ENCODE measurements around the gene BSDC1.
A peak's percentile ranks its signal among the peaks of the same experiment; 100 is the strongest.
"Not testable (repeated sequence)": the region's sequence is repeated elsewhere in the genome, so short reads cannot be mapped to it uniquely, and the experiment has no call there.

The BSDC1 gene

DNA sequence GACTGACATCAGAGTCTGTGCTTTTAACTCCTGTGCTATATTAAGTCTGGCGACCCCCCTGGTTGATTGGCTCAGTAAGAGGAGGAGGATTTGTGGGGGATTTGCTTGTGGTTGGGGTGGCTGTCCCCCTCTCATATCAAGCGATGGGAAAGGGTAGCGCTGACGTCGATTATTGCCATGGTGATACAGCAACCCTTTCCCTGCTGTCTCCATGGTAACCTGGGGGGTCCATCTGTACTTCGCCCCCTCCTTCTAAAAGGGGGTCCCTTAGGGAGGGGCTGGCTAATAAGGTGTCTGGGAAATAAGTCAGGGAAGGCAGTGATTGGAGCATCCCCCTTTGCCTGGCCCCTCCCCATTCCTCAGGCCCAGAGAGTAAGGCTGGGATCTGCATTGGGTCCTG is 36.6 kb downstream of the BSDC1 start:
- Histone ChIP-seq H3K27me3 (ENCODE audit: control insufficient read depth, insufficient read depth, low read length) (peaks cover 3% of the 10 kb centered on the region; the same call in 1 of the 2 replicates), H3K4me3 (ENCODE audit: low read length) (no peak overlapping the region), H3K27ac (ENCODE audit: low read length) (no peak overlapping the region), H3K36me3 (ENCODE audit: control insufficient read depth, insufficient read depth, low read length) (no peaks in the 10 kb centered on the region), H3K4me1 (ENCODE audit: control insufficient read depth, insufficient read depth, low read length) (peaks cover 3% of the 10 kb centered on the region), H3K9me3 (ENCODE audit: control insufficient read depth, insufficient read depth, low read length) (no peaks in the 10 kb centered on the region)
- DNase-seq (ENCODE audit: low read depth, low spot score), result no peak
- WGBS (ENCODE audit: insufficient coverage, insufficient read length), result no CpG with 5 or more reads among the region's 6 CpGs

DNA sequence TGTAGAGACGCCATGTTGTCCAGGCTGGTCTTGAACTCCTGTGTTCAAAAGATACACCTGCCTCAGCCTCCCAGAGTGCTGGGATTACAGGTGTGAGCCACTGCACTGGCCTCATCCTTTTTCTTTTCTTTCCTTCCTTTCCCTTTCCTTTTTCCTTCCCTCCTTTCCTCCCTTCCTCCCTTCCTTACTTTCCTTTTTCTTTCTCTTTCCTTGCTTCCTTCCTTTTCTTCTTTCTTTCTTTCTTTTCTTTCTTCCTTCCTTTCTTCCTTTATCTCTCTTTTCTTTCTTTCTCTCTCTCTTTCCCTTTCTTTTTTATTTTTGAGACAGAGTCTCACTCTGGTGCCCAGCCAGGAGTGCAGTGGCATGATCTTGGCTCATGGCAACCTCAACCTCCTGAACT is 37.8 kb downstream of the BSDC1 start:
- peaks cover 1% of the 10 kb centered on the region; the same call in 1 of the 2 replicates for H3K4me1 ChIP-seq (ENCODE audit: control insufficient read depth, insufficient read depth, low read length)
- H3K36me3 ChIP-seq (ENCODE audit: control insufficient read depth, insufficient read depth, low read length), result no peaks in the 10 kb centered on the region
- H3K27me3 ChIP-seq (ENCODE audit: control insufficient read depth, insufficient read depth, low read length), result peaks cover 3% of the 10 kb centered on the region; the same call in 1 of the 2 replicates
- DNase-seq (ENCODE audit: low read depth, low spot score), result no peak
- no peak overlapping the region for H3K4me3 ChIP-seq (ENCODE audit: low read length)
- no peak overlapping the region for H3K27ac ChIP-seq (ENCODE audit: low read length)
- WGBS (ENCODE audit: insufficient coverage, insufficient read length), result no CpG with 5 or more reads among the region's 1 CpG
- no peaks in the 10 kb centered on the region for H3K9me3 ChIP-seq (ENCODE audit: control insufficient read depth, insufficient read depth, low read length)

DNA sequence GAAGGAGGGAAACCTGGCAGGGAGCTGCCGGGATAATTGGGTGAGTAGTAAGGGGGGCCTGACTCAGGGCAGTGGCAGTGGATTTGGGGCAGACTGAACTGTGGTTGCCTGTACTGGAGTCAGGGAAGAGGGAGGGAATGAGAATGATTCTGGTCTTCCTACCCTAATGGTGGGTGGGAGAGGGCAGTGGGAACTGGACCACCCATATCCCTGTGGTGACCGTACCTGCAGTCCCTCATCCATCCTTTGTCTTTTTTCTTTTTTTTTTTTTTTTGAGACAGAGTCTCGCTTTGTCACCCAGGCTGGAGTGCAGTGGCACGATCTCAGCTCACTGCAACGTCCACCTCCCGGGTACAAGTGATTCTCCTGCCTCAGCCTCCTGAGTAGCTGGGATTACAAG is 38.5 kb downstream of the BSDC1 start:
- H3K4me1 ChIP-seq (ENCODE audit: control insufficient read depth, insufficient read depth, low read length); H3K27ac ChIP-seq (ENCODE audit: low read length); H3K36me3 ChIP-seq (ENCODE audit: control insufficient read depth, insufficient read depth, low read length); H3K27me3 ChIP-seq (ENCODE audit: control insufficient read depth, insufficient read depth, low read length); H3K9me3 ChIP-seq (ENCODE audit: control insufficient read depth, insufficient read depth, low read length); H3K4me3 ChIP-seq (ENCODE audit: low read length); DNase-seq (ENCODE audit: low read depth, low spot score): not testable (repeated sequence)
- WGBS (ENCODE audit: insufficient coverage, insufficient read length), result no CpG with 5 or more reads among the region's 6 CpGs

DNA sequence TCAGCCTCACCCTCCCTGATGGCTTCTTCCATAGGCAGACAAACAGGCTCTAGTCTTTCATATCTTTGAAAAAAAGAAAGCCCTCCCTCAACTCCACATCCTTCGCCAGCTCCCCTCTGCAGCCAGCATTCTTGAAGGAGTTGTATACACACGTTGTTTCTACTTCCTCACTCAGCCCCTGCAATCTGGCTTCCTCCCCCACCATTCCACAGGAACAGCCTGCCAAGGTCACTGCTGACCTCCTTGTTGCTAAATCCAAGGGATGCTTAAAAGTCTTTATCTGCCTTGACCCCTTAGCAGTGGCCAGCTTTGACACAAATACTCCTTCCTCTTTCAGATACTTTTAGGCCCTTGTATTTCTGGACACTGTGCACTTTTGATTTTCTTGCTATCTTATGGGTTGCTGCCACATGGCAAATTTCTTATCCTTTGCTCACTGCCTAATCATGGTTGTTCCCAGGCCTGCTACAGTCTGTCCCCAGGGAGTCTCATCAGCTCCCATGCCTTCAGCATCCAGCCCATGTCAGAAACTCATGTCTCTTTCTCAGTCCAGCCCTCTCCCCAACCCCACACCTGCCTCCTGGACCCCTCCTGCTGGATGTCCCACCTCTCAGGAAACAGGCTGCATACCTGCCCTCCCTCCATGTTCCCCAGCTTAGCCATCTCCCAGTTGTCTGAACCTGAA is 40.2 kb downstream of the BSDC1 start:
- Histone ChIP-seq H3K4me3 (ENCODE audit: low read length) (no peak overlapping the region), H3K9me3 (ENCODE audit: control insufficient read depth, insufficient read depth, low read length) (peaks cover 2% of the 10 kb centered on the region; the same call in 1 of the 2 replicates), H3K4me1 (ENCODE audit: control insufficient read depth, insufficient read depth, low read length) (no peaks in the 10 kb centered on the region), H3K27me3 (ENCODE audit: control insufficient read depth, insufficient read depth, low read length) (peaks cover 3% of the 10 kb centered on the region; the same call in 1 of the 2 replicates), H3K36me3 (ENCODE audit: control insufficient read depth, insufficient read depth, low read length) (no peaks in the 10 kb centered on the region), H3K27ac (ENCODE audit: low read length) (no peak overlapping the region)
- no CpG with 5 or more reads among the region's 2 CpGs for WGBS (ENCODE audit: insufficient coverage, insufficient read length)
- no peak for DNase-seq (ENCODE audit: low read depth, low spot score)

DNA sequence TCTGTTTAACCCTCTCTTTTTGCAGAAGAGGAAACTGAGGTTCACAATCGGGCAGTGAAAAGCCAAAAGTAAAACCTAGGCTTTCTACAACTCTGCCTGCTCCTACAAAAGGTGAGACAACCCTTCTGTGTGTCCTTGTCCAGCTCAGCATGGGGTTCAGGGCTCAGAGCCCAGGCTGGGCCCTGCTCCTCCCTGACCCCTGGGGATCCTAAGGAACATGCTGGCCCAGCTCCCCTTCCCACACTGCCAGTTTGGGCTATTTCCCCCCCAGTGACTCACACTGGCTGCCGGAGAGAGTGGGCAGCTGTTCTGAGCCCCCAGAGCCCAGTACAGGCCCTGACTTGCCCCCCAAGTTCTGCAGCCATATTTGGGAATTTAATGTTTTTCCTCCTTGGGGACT is 40.8 kb downstream of the BSDC1 start:
- H3K36me3 ChIP-seq (ENCODE audit: control insufficient read depth, insufficient read depth, low read length), result no peaks in the 10 kb centered on the region
- no peak overlapping the region for H3K4me3 ChIP-seq (ENCODE audit: low read length)
- peaks cover 2% of the 10 kb centered on the region; the same call in 1 of the 2 replicates for H3K9me3 ChIP-seq (ENCODE audit: control insufficient read depth, insufficient read depth, low read length)
- H3K4me1 ChIP-seq (ENCODE audit: control insufficient read depth, insufficient read depth, low read length), result no peaks in the 10 kb centered on the region
- H3K27me3 ChIP-seq (ENCODE audit: control insufficient read depth, insufficient read depth, low read length), result peaks cover 3% of the 10 kb centered on the region; the same call in 1 of the 2 replicates
- no peak overlapping the region for H3K27ac ChIP-seq (ENCODE audit: low read length)
- WGBS (ENCODE audit: insufficient coverage, insufficient read length), result no CpG with 5 or more reads among the region's 2 CpGs
- no peak for DNase-seq (ENCODE audit: low read depth, low spot score)

DNA sequence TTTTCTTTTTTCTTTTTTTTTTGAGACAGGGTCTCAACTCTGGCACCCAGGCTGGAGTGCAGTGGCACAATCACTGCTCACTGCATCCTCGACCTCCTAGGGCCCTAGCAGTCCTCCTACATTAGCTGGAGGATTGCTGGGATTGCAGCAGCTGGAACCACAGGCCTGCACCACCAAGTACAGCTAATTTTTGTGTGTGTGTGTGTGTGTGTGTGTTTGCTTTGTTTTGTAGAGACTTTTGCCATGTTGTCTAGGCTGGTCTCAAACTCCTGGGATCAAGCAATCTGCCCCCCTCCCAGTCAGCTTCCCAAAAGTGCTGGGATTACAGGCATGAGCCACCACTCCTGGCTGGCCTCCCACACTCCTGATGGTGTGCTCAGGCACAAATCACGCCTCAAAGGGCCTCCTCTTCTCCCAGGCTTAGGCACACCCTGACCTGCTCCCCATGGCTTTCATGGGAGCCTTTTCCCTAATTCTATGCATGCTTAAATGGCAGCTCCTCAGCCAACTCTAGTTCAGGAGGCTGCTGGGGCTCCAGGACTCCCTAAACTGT is 41.3 kb downstream of the BSDC1 start:
- no peaks in the 10 kb centered on the region for H3K36me3 ChIP-seq (ENCODE audit: control insufficient read depth, insufficient read depth, low read length)
- H3K9me3 ChIP-seq (ENCODE audit: control insufficient read depth, insufficient read depth, low read length), result peaks cover 2% of the 10 kb centered on the region; the same call in 1 of the 2 replicates
- H3K27me3 ChIP-seq (ENCODE audit: control insufficient read depth, insufficient read depth, low read length), result peaks cover 3% of the 10 kb centered on the region; the same call in 1 of the 2 replicates
- WGBS (ENCODE audit: insufficient coverage, insufficient read length), result no CpG with 5 or more reads among the region's 2 CpGs
- H3K4me1 ChIP-seq (ENCODE audit: control insufficient read depth, insufficient read depth, low read length), result no peaks in the 10 kb centered on the region
- no peak overlapping the region for H3K27ac ChIP-seq (ENCODE audit: low read length)
- no peak overlapping the region for H3K4me3 ChIP-seq (ENCODE audit: low read length)
- DNase-seq (ENCODE audit: low read depth, low spot score), result no peak

DNA sequence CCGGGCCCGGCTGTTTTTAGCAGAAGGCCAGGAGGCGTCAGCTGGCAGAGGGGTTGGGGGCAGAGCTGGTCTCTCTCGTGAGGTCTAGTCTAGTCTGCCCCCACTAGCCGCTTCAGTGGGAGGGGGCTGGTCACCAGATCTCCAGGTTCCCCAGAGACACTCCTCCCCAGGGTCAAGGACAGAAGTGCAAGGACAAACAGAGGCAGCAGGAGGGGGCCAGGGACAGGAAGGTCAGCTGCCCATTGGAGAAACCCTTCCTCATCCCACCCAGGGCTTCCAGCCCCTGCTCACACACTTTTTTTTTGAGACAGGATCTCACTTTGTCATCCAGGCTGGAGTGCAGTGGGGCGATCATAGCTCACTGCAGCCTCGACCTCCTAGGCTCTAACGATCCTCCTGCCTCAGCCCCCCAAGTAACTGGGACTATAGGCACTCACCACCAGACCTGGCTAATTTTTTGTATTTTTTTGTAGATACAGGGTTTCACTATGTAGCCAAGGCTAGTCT is 41.9 kb downstream of the BSDC1 start:
- Histone ChIP-seq H3K27me3 (ENCODE audit: control insufficient read depth, insufficient read depth, low read length) (peaks cover 3% of the 10 kb centered on the region; the same call in 1 of the 2 replicates), H3K27ac (ENCODE audit: low read length) (no peak overlapping the region), H3K9me3 (ENCODE audit: control insufficient read depth, insufficient read depth, low read length) (peaks cover 2% of the 10 kb centered on the region; the same call in 1 of the 2 replicates), H3K4me3 (ENCODE audit: low read length) (no peak overlapping the region), H3K36me3 (ENCODE audit: control insufficient read depth, insufficient read depth, low read length) (no peaks in the 10 kb centered on the region), H3K4me1 (ENCODE audit: control insufficient read depth, insufficient read depth, low read length) (no peaks in the 10 kb centered on the region)
- no CpG with 5 or more reads among the region's 8 CpGs for WGBS (ENCODE audit: insufficient coverage, insufficient read length)
- no peak for DNase-seq (ENCODE audit: low read depth, low spot score)

DNA sequence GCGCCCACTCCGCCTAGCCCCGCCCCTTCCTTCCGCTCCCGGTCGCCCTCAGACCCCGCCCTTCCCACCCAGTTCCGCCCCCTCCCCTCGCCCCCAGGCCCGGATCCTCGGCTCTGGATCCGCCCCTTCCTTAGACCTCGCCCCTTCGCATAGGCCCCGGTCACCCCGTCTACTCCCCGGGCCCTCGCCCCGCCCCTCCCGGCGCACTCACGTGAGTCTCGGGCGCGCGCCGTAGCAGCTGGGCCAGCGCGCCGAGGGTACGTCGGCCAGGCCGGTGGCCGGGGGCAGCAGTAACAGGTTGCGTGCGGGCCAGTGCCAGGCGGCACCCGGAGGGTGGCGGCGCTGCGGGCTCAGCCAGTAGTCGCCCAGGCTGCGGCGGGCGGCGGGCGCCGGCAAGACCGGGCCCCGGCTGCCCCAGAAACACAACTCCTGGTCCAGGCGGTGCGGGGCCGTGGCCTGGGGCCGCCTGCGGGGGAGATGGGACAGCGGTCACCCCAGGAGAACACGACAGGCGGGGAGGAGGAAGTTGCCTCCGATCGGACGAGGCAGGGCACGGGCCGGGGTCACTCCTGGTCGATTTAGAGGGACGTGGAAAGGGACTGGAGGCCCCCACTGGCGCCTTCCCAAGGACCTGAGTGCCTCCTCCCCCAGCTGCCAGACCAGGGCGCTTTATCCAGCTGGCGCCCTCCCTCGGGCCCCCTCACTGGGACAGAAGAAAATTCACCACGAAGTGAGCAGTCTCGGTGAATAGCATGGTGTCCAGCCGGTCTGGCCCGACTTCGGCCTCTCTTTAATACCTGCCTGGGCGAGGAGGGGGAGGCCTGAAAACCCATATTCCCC is 42.6 kb downstream of the BSDC1 start:
- H3K27ac ChIP-seq (ENCODE audit: low read length), result no peak overlapping the region
- H3K27me3 ChIP-seq (ENCODE audit: control insufficient read depth, insufficient read depth, low read length), result peaks cover 3% of the 10 kb centered on the region; the same call in 1 of the 2 replicates
- no peaks in the 10 kb centered on the region for H3K4me1 ChIP-seq (ENCODE audit: control insufficient read depth, insufficient read depth, low read length)
- no CpG with 5 or more reads among the region's 75 CpGs for WGBS (ENCODE audit: insufficient coverage, insufficient read length)
- peaks cover 2% of the 10 kb centered on the region; the same call in 1 of the 2 replicates for H3K9me3 ChIP-seq (ENCODE audit: control insufficient read depth, insufficient read depth, low read length)
- peak; percentile 82 for DNase-seq (ENCODE audit: low read depth, low spot score)
- H3K4me3 ChIP-seq (ENCODE audit: low read length), result peak overlapping the region; percentile 73; the same call in 1 of the 2 replicates
- H3K36me3 ChIP-seq (ENCODE audit: control insufficient read depth, insufficient read depth, low read length), result no peaks in the 10 kb centered on the region

DNA sequence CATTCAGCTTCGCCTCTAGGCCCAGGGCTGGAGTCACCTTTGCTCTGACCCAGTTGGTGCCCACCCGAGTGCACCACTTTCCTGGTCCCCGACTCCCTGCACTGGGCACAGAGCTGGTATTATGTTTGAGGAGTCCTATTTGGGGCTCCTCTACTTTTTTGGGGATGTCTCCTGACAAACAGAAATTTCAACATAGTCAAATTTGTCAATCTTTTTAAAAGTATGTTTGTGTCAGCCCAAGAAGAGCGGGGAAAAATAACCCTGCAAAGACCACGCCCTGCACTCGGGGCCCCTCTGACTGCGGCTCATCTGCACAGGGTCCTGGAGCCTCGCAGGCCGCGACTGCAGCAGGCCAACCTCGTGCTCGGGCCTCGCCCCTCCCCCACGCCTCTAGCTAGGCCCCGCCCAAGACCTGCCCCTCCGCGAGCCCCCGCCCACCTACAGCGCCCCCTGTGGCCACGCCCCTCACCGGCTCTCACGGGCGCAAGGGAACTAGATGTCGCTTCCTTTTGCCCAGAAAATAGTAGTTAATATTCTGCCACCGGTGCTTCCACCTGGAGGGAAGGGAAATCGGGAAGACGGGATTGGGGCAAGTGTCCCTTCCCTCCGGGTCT is 43.3 kb downstream of the BSDC1 start:
- peaks cover 2% of the 10 kb centered on the region; the same call in 1 of the 2 replicates for H3K9me3 ChIP-seq (ENCODE audit: control insufficient read depth, insufficient read depth, low read length)
- no peaks in the 10 kb centered on the region for H3K4me1 ChIP-seq (ENCODE audit: control insufficient read depth, insufficient read depth, low read length)
- no peaks in the 10 kb centered on the region for H3K36me3 ChIP-seq (ENCODE audit: control insufficient read depth, insufficient read depth, low read length)
- peak overlapping the region; percentile 73; the same call in 1 of the 2 replicates for H3K4me3 ChIP-seq (ENCODE audit: low read length)
- no peak for DNase-seq (ENCODE audit: low read depth, low spot score)
- WGBS (ENCODE audit: insufficient coverage, insufficient read length), result no CpG with 5 or more reads among the region's 28 CpGs
- H3K27ac ChIP-seq (ENCODE audit: low read length), result no peak overlapping the region
- peaks cover 3% of the 10 kb centered on the region; the same call in 1 of the 2 replicates for H3K27me3 ChIP-seq (ENCODE audit: control insufficient read depth, insufficient read depth, low read length)
